K562 (cell line): ENCODE data around the gene USP10. TPM values are rescaled to one million over a fixed set of nuclear protein-coding genes. Genes with fewer than 3 reads are reported as not detected.

Experiments used
- ATAC-seq: fragments of 200-7000 bp; cut with Tn5 transposase; 3 replicates; pipeline ENCODE4 v1.9.1; 2020; ENCODE audit warnings: moderate library complexity
- BruUV-seq: library from RNA; stranded (reverse); fragments of 400-500 nt; replicated peaks from 2 replicates; lab custom pipeline; 2021; lab: Mats Ljungman, UMichigan
- CTCF ChIA-PET: fragments of 300-600 bp; formaldehyde crosslinking; extraction: SDS; loops from one replicate; lab custom pipeline; 2021; ENCODE audit warnings: low intra/inter-chr PET ratio; lab: Yijun Ruan, JAX
- POLR2A ChIA-PET: fragments of 300-600, 350-650 bp; sonication (Branson Sonifier 250); formaldehyde crosslinking; extraction: SDS; loops from one replicate; lab custom pipeline; 2021; ENCODE audit warnings: antibody characterized with exemption, inconsistent platforms; lab: Yijun Ruan, JAX
- DNase-seq, 4 experiments: peaks; one replicate each; pipeline versions ENCODE4 v3.0.0 to v3.0.0-alpha.2; 2011 to 2018; ENCODE audit warnings: low spot score in 3 of 4, mixed read lengths in 3 of 4; ENCODE audit errors: extremely low read depth in 1 of 4
- FAIRE-seq: peaks from 2 replicates; lab custom pipeline; 2011; peaks lifted over from hg19 to GRCh38; lab: Jason Lieb, UNC
- H2AFZ ChIP-seq: 2 replicates; pipeline ENCODE4 v1.6.0; 2011; ENCODE audit warnings: low read depth, low read length, control low read depth, inconsistent platforms
- H3K27ac ChIP-seq: fragments of 200-600 bp; 3 replicates; pipeline ENCODE4 v1.8.0; 2011; ENCODE audit warnings: low read depth, mild to moderate bottlenecking, control low read depth, inconsistent platforms, low read length, moderate library complexity, mixed read lengths; ENCODE audit errors: extremely low read depth
- H3K27me3 ChIP-seq, 2 experiments: fragments of 300-600 bp in 1 of 2; 2 replicates in 1 of 2; 3 replicates in 1 of 2; pipeline versions ENCODE4 v1.6.0 to v1.8.0; 2011; ENCODE audit warnings: inconsistent platforms in 2 of 2, low read length in 2 of 2, mild to moderate bottlenecking in 1 of 2, mixed read lengths in 1 of 2, moderate library complexity in 1 of 2; ENCODE audit not compliant: control insufficient read depth in 2 of 2, insufficient read depth in 2 of 2
- H3K36me3 ChIP-seq: fragments of 300-600 bp; 3 replicates; pipeline ENCODE4 v1.8.0; 2011; ENCODE audit warnings: mild to moderate bottlenecking, low read length, inconsistent platforms; ENCODE audit not compliant: control insufficient read depth, insufficient read depth
- H3K4me1 ChIP-seq, 2 experiments: fragments of 200-600 bp in 1 of 2; replicated peaks in 1 of 2; 2 replicates in 1 of 2; 3 replicates in 1 of 2; pipeline versions ENCODE4 v1.5.1 to v1.8.0; 2011; ENCODE audit warnings: inconsistent platforms in 2 of 2, low read length in 2 of 2, mild to moderate bottlenecking in 1 of 2, mixed read lengths in 1 of 2, moderate library complexity in 1 of 2; ENCODE audit not compliant: control insufficient read depth in 2 of 2, insufficient read depth in 2 of 2
- H3K4me2 ChIP-seq: 2 replicates; pipeline ENCODE4 v1.6.1; 2011; ENCODE audit warnings: low read length, control low read depth, inconsistent platforms, mixed read lengths; ENCODE audit not compliant: insufficient read depth
- H3K4me3 ChIP-seq: fragments of 200-600 bp; sonication (generic), shearing (Covaris generic); 2 replicates; pipeline ENCODE4 v1.5.1; 2016; ENCODE audit warnings: control low read depth, inconsistent platforms
- H3K79me2 ChIP-seq: fragments of 200-600 bp; 3 replicates; pipeline ENCODE4 v1.8.0; 2011; ENCODE audit warnings: low read length, inconsistent platforms; ENCODE audit not compliant: control insufficient read depth, insufficient read depth
- H3K9ac ChIP-seq, 2 experiments: 2 replicates each; pipeline versions ENCODE4 v1.6.0 to v1.6.1; 2011; ENCODE audit warnings: low read depth in 2 of 2, low read length in 2 of 2, control low read depth in 1 of 2, inconsistent platforms in 1 of 2, mild to moderate bottlenecking in 1 of 2, mixed read lengths in 1 of 2; ENCODE audit not compliant: insufficient read depth in 1 of 2
- H3K9me1 ChIP-seq: one replicate; pipeline ENCODE4 v1.6.0; 2011; ENCODE audit warnings: inconsistent platforms, mild to moderate bottlenecking, low read length, moderate library complexity; ENCODE audit not compliant: control insufficient read depth, insufficient read depth
- H3K9me3 ChIP-seq: replicated peaks from 2 replicates; pipeline ENCODE4 v1.5.1; 2011; ENCODE audit warnings: low read depth, low read length, inconsistent platforms; ENCODE audit not compliant: control insufficient read depth, insufficient read depth
- H4K20me1 ChIP-seq: replicated peaks from 2 replicates; pipeline ENCODE4 v1.6.1; 2011; ENCODE audit warnings: low read length, inconsistent platforms, mixed read lengths; ENCODE audit not compliant: control insufficient read depth, insufficient read depth
- ARID1B ChIP-seq: fragments of 450-650 bp; IDR thresholded peaks from 2 replicates; pipeline ENCODE4 v1.6.1; 2016; ENCODE audit warnings: antibody characterized with exemption, mild to moderate bottlenecking, inconsistent platforms
- EHMT2 ChIP-seq: fragments of 450-650 bp; IDR thresholded peaks from 2 replicates; pipeline ENCODE4 v1.6.1; 2018; ENCODE audit warnings: antibody characterized with exemption
- LEF1 ChIP-seq: fragments of 450-650 bp; IDR thresholded peaks from 2 replicates; pipeline ENCODE4 v1.6.1; 2016; ENCODE audit warnings: mild to moderate bottlenecking
- RBM25 ChIP-seq: fragments of 200-400 bp; formaldehyde crosslinking; IDR thresholded peaks from 2 replicates; pipeline ENCODE4 v1.6.1; 2018; ENCODE audit warnings: low read length, low read depth, moderate library complexity; ENCODE audit not compliant: severe bottlenecking
- ZNF224 ChIP-seq: sonication (generic); formaldehyde crosslinking; IDR thresholded peaks from 2 replicates; pipeline ENCODE4 v1.8.0; 2022; ENCODE audit warnings: mild to moderate bottlenecking, missing genetic modification reagents
- ZNF75A ChIP-seq: fragments of 450-650 bp; formaldehyde crosslinking; IDR thresholded peaks from 2 replicates; pipeline ENCODE4 v1.4.0; 2020; ENCODE audit warnings: mild to moderate bottlenecking
- WGBS: fragments of 100-300 bp; shearing (Covaris generic); methylation state at CpG from one replicate; pipeline ENCODE4 v1.1.6; 2016; ENCODE audit warnings: low coverage, mixed read lengths; ENCODE audit not compliant: insufficient coverage; ENCODE audit errors: missing lambda C conversion rate; 5-methylcytosine and 5-hydroxymethylcytosine counted together
- in situ Hi-C: fragments of 300-500 bp; cut with MboI; formaldehyde crosslinking; loops from 4 replicates; pipeline ENCODE4 v1.15.0; 2018; ENCODE audit warnings: inconsistent platforms, mixed read lengths
- intact Hi-C: fragments of 100-400 bp; cut with micrococcal nuclease; formaldehyde crosslinking; loops from 2 replicates; pipeline ENCODE4 v1.14.2; 2022
- polyA plus RNA-seq, 8 experiments: library from polyadenylated mRNA; depleted of rRNA in 4 of 8; stranded (reverse) in 5 of 8; unstranded in 3 of 8; fragments of >200 nt; fragmentation: Nextera tagmentation in 2 of 8; fragmentation: Illumina TruSeq in 1 of 8; extraction: Ambion mirVana in 2 of 8; extraction: Trizol in 1 of 8; gene quantifications; 2 replicates each; pipeline versions ENCODE4 v1.2.1 to v1.2.3, GENCODE V29; 2011 to 2014; ENCODE audit warnings: inconsistent platforms in 1 of 8, missing spikeins in 1 of 8
- total RNA-seq, 7 experiments: library from RNA; depleted of rRNA in 6 of 7; stranded (reverse); fragments of >200 nt in 6 of 7; fragmentation: Illumina TruSeq in 2 of 7; extraction: Trizol in 2 of 7; gene quantifications; 2 replicates each; pipeline versions ENCODE4 v1.2.1 to v1.2.3, GENCODE V29; 2011 to 2021; ENCODE audit warnings: low replicate concordance in 1 of 7
- TF ChIP-seq, protein P1 (sequence below), 2 experiments: fragments of 450-650 bp; formaldehyde crosslinking in 1 of 2; IDR thresholded peaks; 2 replicates each; pipeline versions ENCODE4 v1.4.0 to v1.6.1; 2014 to 2020; ENCODE audit warnings: mild to moderate bottlenecking in 2 of 2, borderline replicate concordance in 1 of 2, low read depth in 1 of 2
- TF ChIP-seq, protein P2 (sequence below): fragments of 450-650 bp; IDR thresholded peaks from 2 replicates; pipeline ENCODE4 v1.6.1; 2016; ENCODE audit warnings: mild to moderate bottlenecking
- TF ChIP-seq, protein P3 (sequence below): sonication (generic); formaldehyde crosslinking; IDR thresholded peaks from 2 replicates; pipeline ENCODE4 v1.5.0; 2020; ENCODE audit warnings: missing genetic modification reagents

USP10 gene
- total and polyA plus RNA-seq, 9 of the 15 experiments (the other 6 are each of a cell fraction or from before 2014, with no cell fraction given), result 61.7 to 197 (median 116) TPM

DNA sequence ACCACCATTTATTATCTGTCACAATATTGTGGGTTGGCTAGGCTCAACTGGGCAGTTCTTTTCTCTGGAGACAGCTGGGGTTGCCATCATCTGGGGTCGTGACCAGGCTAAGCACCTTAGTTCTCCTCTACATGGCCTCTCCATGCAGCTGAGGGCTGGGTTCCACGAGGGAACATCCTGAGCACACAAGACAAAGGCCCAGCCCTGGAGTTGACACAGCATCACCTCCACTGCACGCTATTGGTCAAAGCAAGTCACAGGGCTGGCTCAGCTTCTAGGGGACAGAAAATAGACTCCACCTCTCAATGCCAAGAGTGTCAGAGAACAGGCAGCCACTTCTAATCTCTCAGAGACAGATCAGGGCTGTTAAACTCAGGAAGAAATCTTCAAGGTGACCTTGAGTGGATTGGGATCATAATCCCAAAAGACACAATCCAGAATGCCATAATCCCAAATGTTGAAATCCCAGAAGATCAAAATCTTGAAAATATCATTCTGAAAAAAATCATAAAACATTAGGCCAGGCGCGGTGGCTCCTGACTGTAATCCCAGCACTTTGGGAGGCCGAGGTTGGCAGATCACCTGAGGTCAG, 13.0 kb upstream of the USP10 start:
- ChIA-PET CTCF (no interaction called here), POLR2A (interaction anchor here (0.7 to 1.4 kb wide), 4 partner anchors 14 to 43 kb away, joined by 3 read pairs; no protein-coding TSS in a partner anchor)
- ATAC-seq (peak; percentile 91), DNase-seq (peak in 2 of 4 experiments; percentile 52 to 64), FAIRE-seq (peak; percentile 66)
- Histone ChIP-seq H3K4me2 (no peak overlapping the region), H3K27ac (no peak overlapping the region), H3K9me3 (0 out of 2 replicates have a peak, but pooled peaks cover 5% of the 10 kb centered on the region), H3K27me3 (peaks cover 7 to 12% of the 10 kb centered on the region in 2 experiments; a peak in 4 of 5 replicates), H4K20me1 (no peaks in the 10 kb centered on the region), H3K9ac (no peak overlapping the region), H3K79me2 (no peaks in the 10 kb centered on the region), H3K9me1 (no peaks in the 10 kb centered on the region), H3K4me3 (no peak overlapping the region), H2AFZ (peak overlapping the region; percentile 54), H3K36me3 (no peaks in the 10 kb centered on the region), H3K4me1 (peaks cover 0 to 4% of the 10 kb centered on the region in 2 experiments; a peak in 3 of 5 replicates)
- 49% methylated on average over 6 of the region's 6 CpGs for WGBS
- intact Hi-C loops (no loop called here), in situ Hi-C loops (no loop called here)
- no TSS peak for BruUV-seq
- TF ChIP-seq RBM25, result peak; percentile 23
- TF ChIP-seq LEF1, result no peak
- TF ChIP-seq ZNF224 (CRISPR knock-in tag), result no peak
- TF ChIP-seq, protein P1, sequence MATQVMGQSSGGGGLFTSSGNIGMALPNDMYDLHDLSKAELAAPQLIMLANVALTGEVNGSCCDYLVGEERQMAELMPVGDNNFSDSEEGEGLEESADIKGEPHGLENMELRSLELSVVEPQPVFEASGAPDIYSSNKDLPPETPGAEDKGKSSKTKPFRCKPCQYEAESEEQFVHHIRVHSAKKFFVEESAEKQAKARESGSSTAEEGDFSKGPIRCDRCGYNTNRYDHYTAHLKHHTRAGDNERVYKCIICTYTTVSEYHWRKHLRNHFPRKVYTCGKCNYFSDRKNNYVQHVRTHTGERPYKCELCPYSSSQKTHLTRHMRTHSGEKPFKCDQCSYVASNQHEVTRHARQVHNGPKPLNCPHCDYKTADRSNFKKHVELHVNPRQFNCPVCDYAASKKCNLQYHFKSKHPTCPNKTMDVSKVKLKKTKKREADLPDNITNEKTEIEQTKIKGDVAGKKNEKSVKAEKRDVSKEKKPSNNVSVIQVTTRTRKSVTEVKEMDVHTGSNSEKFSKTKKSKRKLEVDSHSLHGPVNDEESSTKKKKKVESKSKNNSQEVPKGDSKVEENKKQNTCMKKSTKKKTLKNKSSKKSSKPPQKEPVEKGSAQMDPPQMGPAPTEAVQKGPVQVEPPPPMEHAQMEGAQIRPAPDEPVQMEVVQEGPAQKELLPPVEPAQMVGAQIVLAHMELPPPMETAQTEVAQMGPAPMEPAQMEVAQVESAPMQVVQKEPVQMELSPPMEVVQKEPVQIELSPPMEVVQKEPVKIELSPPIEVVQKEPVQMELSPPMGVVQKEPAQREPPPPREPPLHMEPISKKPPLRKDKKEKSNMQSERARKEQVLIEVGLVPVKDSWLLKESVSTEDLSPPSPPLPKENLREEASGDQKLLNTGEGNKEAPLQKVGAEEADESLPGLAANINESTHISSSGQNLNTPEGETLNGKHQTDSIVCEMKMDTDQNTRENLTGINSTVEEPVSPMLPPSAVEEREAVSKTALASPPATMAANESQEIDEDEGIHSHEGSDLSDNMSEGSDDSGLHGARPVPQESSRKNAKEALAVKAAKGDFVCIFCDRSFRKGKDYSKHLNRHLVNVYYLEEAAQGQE (IDR thresholded peaks at IDR 0.05; ENCODE audit: borderline replicate concordance), result peak; percentile 6; the same call in 1 of the 2 replicates
- TF ChIP-seq, protein P1 (CRISPR knock-in tag; IDR thresholded peaks at IDR 0.05; ENCODE audit: low read depth), result no peak
- TF ChIP-seq, protein P2, sequence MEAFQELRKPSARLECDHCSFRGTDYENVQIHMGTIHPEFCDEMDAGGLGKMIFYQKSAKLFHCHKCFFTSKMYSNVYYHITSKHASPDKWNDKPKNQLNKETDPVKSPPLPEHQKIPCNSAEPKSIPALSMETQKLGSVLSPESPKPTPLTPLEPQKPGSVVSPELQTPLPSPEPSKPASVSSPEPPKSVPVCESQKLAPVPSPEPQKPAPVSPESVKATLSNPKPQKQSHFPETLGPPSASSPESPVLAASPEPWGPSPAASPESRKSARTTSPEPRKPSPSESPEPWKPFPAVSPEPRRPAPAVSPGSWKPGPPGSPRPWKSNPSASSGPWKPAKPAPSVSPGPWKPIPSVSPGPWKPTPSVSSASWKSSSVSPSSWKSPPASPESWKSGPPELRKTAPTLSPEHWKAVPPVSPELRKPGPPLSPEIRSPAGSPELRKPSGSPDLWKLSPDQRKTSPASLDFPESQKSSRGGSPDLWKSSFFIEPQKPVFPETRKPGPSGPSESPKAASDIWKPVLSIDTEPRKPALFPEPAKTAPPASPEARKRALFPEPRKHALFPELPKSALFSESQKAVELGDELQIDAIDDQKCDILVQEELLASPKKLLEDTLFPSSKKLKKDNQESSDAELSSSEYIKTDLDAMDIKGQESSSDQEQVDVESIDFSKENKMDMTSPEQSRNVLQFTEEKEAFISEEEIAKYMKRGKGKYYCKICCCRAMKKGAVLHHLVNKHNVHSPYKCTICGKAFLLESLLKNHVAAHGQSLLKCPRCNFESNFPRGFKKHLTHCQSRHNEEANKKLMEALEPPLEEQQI, result no peak
- no peak for TF ChIP-seq EHMT2
- TF ChIP-seq, protein P3, sequence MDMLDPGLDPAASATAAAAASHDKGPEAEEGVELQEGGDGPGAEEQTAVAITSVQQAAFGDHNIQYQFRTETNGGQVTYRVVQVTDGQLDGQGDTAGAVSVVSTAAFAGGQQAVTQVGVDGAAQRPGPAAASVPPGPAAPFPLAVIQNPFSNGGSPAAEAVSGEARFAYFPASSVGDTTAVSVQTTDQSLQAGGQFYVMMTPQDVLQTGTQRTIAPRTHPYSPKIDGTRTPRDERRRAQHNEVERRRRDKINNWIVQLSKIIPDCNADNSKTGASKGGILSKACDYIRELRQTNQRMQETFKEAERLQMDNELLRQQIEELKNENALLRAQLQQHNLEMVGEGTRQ (CRISPR knock-in tag), result peak; percentile 74
- peak; percentile 29; the same call in 1 of the 2 replicates for TF ChIP-seq ARID1B
- no peak for TF ChIP-seq ZNF75A (CRISPR knock-in tag)
